Inflammatory macrophage treated with lipopolysaccharide for 1 hour (primary cell): ENCODE measurements around the gene LRRC2.

Experiments
- DNase-seq, 2 donors: peaks; one replicate each; pipeline ENCODE4 v3.0.0-alpha.2; 2020 to 2022

Gene LRRC2

GRCh38 chr3:46521096-46521495 is 45.0 kb downstream of the LRRC2 start:
- DNase-seq, result no peak

- DNase-seq, result no peak
Observed at GRCh38 chr3:46520531-46520930, 45.6 kb downstream of the LRRC2 start.

GRCh38 chr3:46519952-46520351 is 46.1 kb downstream of the LRRC2 start:
- DNase-seq, result no peak

GRCh38 chr3:46517784-46518181 is 48.3 kb downstream of the LRRC2 start:
- DNase-seq, result no peak

GRCh38 chr3:46517016-46517783 is 48.9 kb downstream of the LRRC2 start:
- no peak for DNase-seq

GRCh38 chr3:46516521-46516920 is 49.6 kb downstream of the LRRC2 start:
- DNase-seq, result no peak

GRCh38 chr3:46512191-46512749 is 53.8 kb downstream of the LRRC2 start:
- no peak for DNase-seq

GRCh38 chr3:46509661-46510187 is 56.4 kb downstream of the LRRC2 start:
- DNase-seq, result no peak

GRCh38 chr3:46508850-46509591 is 57.1 kb downstream of the LRRC2 start:
- no peak for DNase-seq

- no peak for DNase-seq
Observed at GRCh38 chr3:46506526-46506925, 59.6 kb downstream of the LRRC2 start.

- no peak for DNase-seq
Observed at GRCh38 chr3:46505953-46506352, 60.1 kb downstream of the LRRC2 start.

- peak; percentile 7 to 38 for DNase-seq
Observed at GRCh38 chr3:46504789-46505188, 61.3 kb downstream of the LRRC2 start.

GRCh38 chr3:46503200-46503874 is 62.8 kb downstream of the LRRC2 start:
- DNase-seq, result no peak

GRCh38 chr3:46501702-46502101 is 64.4 kb downstream of the LRRC2 start:
- no peak for DNase-seq

- DNase-seq, result no peak
Observed at GRCh38 chr3:46500656-46501635, 65.2 kb downstream of the LRRC2 start.

GRCh38 chr3:46498916-46499519 is 67.1 kb downstream of the LRRC2 start:
- no peak for DNase-seq

GRCh38 chr3:46497556-46498265 is 68.4 kb downstream of the LRRC2 start, which contains the start of gene RTP3:
RTP3 (plus strand) TSS chr3:46497976; CDS start chr3:46498063, 87 bp downstream.
- DNase-seq, result no peak

- DNase-seq, result peak in 1 of 2 donors; percentile 40
Observed at GRCh38 chr3:46496746-46497555, 69.2 kb downstream of the LRRC2 start.

- DNase-seq, result no peak
Observed at GRCh38 chr3:46495901-46496456, 70.1 kb downstream of the LRRC2 start.
